HG03108 (cell line): Measurements from ENCODE around the gene CRYBG3.

Experiments
- ATAC-seq: cut with Tn5 transposase; IDR thresholded peaks from one replicate; pipeline ENCODE4 v1.9.1; 2021; ENCODE audit warnings: moderate library complexity; ENCODE audit not compliant: unreplicated experiment

CRYBG3 gene

GRCh38 chr3:97970956-97971620, 149.3 kb downstream of the CRYBG3 start:
- ATAC-seq = no peak

- peak; percentile 82 for ATAC-seq
Observed at GRCh38 chr3:97971679-97972567, 150.1 kb downstream of the CRYBG3 start, which contains the start of gene RIOX2. Gene RIOX2, minus strand, starts transcription at chr3:97972431. Its CDS starts 4,838 bp downstream, at chr3:97967593.

- no peak for ATAC-seq
Observed at GRCh38 chr3:97972976-97973375, 151.2 kb downstream of the CRYBG3 start.

GRCh38 chr3:97974996-97975395, 153.2 kb downstream of the CRYBG3 start:
- ATAC-seq = no peak

- ATAC-seq = no peak
Observed at GRCh38 chr3:97975466-97975865, 153.7 kb downstream of the CRYBG3 start.

GRCh38 chr3:97979610-97980009, 157.8 kb downstream of the CRYBG3 start:
- no peak for ATAC-seq

GRCh38 chr3:97981886-97982285, 160.1 kb downstream of the CRYBG3 start:
- no peak for ATAC-seq

- ATAC-seq = no peak
Observed at GRCh38 chr3:97983933-97984491, 162.2 kb downstream of the CRYBG3 start.

- ATAC-seq = no peak
Observed at GRCh38 chr3:97987306-97987705, 165.5 kb downstream of the CRYBG3 start.

GRCh38 chr3:97988784-97989568, 167.2 kb downstream of the CRYBG3 start:
- ATAC-seq = no peak

- no peak for ATAC-seq
Observed at GRCh38 chr3:97990624-97991292, 168.9 kb downstream of the CRYBG3 start.

- no peak for ATAC-seq
Observed at GRCh38 chr3:97991293-97991682, 169.5 kb downstream of the CRYBG3 start.

- ATAC-seq = no peak
Observed at GRCh38 chr3:97992547-97993173, 170.8 kb downstream of the CRYBG3 start.

- ATAC-seq = no peak
Observed at GRCh38 chr3:97993526-97993925, 171.7 kb downstream of the CRYBG3 start.

- no peak for ATAC-seq
Observed at GRCh38 chr3:97994328-97994945, 172.6 kb downstream of the CRYBG3 start.
